Stomach (tissue), 4 donors: Measurements from ENCODE around the gene CCDC78.

ENCODE experiments used
- CTCF ChIP-seq, 7 experiments: fragments of 450-650 bp in 4 of 7; fragments of 200-600 bp in 3 of 7; sonication (generic) in 3 of 7; IDR thresholded peaks; one replicate each; pipeline ENCODE4 v1.5.1; 2016 to 2019; ENCODE audit warnings: antibody characterized with exemption in 7 of 7, control low read depth in 2 of 7, mild to moderate bottlenecking in 1 of 7
- EP300 ChIP-seq: sonication (generic); formaldehyde crosslinking; IDR thresholded peaks from one replicate; pipeline ENCODE4 v1.6.1; 2017; ENCODE audit warnings: antibody characterized with exemption
- POLR2A ChIP-seq, 4 donors: fragments of 450-650 bp; IDR thresholded peaks; one replicate each; pipeline ENCODE4 v1.6.1; 2016; ENCODE audit warnings: antibody characterized with exemption in 4 of 4, control low read depth in 2 of 4, mild to moderate bottlenecking in 1 of 4, moderate library complexity in 1 of 4
- POLR2AphosphoS5 ChIP-seq, 3 donors: sonication (generic); formaldehyde crosslinking; IDR thresholded peaks; one replicate each; pipeline ENCODE4 v1.6.1; 2016; ENCODE audit warnings: antibody characterized with exemption in 3 of 3

GRCh38 chr16:741986-742629 is 15.9 kb upstream of the CCDC78 start:
- TF ChIP-seq CTCF (IDR thresholded peaks at IDR 0.05) (no peak), POLR2A (IDR thresholded peaks at IDR 0.05) (no peak), EP300 (no peak), POLR2AphosphoS5 (IDR thresholded peaks at IDR 0.05) (no peak)
